ENCODE measurements around the gene DNAJC17. TPM values are rescaled to one million over a fixed set of nuclear protein-coding genes. Genes with fewer than 3 reads are reported as not detected.
A peak's percentile ranks its signal among the peaks of the same experiment; 100 is the strongest.

DNAJC17 gene
- total and polyA plus RNA-seq, 2 of the 13 experiments (the other 11 are each of a cell fraction or from before 2014, with no cell fraction given), result 22.2 to 26.5 TPM

DNA sequence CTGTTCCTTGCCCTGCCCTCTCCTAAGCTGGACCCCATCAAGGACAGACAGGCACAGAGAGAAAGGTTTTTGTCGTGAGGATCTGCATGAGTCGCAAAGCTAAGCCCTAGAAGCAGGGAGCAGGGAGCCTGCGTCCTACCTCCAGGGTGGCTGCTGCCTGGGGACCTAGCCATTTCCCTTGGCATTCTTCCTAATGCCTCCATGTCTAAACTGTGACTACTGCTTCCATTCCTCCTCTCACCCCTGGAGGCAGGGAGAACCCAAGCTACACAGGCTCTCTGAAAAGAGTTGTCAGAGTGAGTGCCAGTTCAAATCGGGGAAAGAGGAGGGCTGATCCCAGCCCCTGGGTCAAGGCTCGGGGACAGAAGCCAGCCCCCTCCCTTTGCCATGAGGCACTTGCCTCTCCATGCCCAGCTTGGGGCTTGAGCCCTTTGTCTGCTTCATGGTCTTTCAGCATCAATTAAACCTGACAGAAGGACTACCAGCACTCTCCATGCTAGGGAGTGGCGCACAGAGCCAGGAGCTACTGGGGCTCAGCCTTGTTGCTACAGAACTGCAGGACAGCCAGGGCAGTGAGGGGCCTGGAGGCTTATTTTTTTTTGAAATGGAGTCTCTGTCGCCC, 41.0 kb downstream of the DNAJC17 start:
- no peak overlapping the region for H2AFZ ChIP-seq (ENCODE audit: low read length)
- peaks cover 11% of the 10 kb centered on the region for H3K79me2 ChIP-seq (ENCODE audit: insufficient read depth, low read length)
- FAIRE-seq (no peak), DNase-seq (ENCODE audit: low spot score) (no peak), ATAC-seq (no peak)
- TF ChIP-seq ZFP1 (CRISPR knock-in tag; IDR thresholded peaks at IDR 0.05) (no peak), RFX5 (IDR thresholded peaks at IDR 0.05; ENCODE audit: low read depth, low read length) (no peak), SETDB1 (CRISPR knock-in tag; IDR thresholded peaks at IDR 0.05; ENCODE audit: borderline replicate concordance) (no peak)
- TF ChIP-seq, protein P1, sequence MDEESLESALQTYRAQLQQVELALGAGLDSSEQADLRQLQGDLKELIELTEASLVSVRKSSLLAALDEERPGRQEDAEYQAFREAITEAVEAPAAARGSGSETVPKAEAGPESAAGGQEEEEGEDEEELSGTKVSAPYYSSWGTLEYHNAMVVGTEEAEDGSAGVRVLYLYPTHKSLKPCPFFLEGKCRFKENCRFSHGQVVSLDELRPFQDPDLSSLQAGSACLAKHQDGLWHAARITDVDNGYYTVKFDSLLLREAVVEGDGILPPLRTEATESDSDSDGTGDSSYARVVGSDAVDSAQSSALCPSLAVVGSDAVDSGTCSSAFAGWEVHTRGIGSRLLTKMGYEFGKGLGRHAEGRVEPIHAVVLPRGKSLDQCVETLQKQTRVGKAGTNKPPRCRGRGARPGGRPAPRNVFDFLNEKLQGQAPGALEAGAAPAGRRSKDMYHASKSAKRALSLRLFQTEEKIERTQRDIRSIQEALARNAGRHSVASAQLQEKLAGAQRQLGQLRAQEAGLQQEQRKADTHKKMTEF (CRISPR knock-in tag; IDR thresholded peaks at IDR 0.05), result no peak
- no peaks in the 10 kb centered on the region for H3K9me3 ChIP-seq (ENCODE audit: low read length)
- intact Hi-C loops (cut with micrococcal nuclease; ENCODE audit: unreplicated experiment) (no loop called here), in situ Hi-C loops (cut with HindIII; ENCODE audit: extremely low pct_ligation_motif_present, low pct_unique_long_range_greater_than_20kb) (no loop called here)
- no peak overlapping the region for H3K9ac ChIP-seq (ENCODE audit: insufficient read depth, low read depth, low read length)
- CTCF ChIA-PET (ENCODE audit: low intra/inter-chr PET ratio, low total read pairs), result no interaction called here
- H3K36me3 ChIP-seq (replicated peaks in 1 of 2; ENCODE audit: control insufficient read depth in 1 of 2, insufficient read depth in 2 of 2, low read length in 2 of 2), result peaks cover 7 to 18% of the 10 kb centered on the region in 2 experiments; a peak in 4 of 5 replicates
- H3K27ac ChIP-seq (ENCODE audit: extremely low read length, insufficient read depth, low read length), result peak overlapping the region; percentile 100
- 96% methylated on average over 4 of the region's 7 CpGs for WGBS (ENCODE audit: low lambda C conversion rate)
- no peaks in the 10 kb centered on the region for H3K27me3 ChIP-seq (ENCODE audit: control insufficient read depth in 1 of 2, insufficient read depth in 2 of 2, low read length in 2 of 2)
- POLR2A ChIA-PET, result interaction anchor here (0.9 to 1.2 kb wide), 2 partner anchors 41 to 72 kb away, joined by 3 to 4 read pairs; partner anchors contain the start of genes DNAJC17 and ZFYVE19
- no TSS peak for BruUV-seq (replicated peaks)
- 0 out of 2 replicates have a peak overlapping the region, but pooled peaks have one; percentile 83 for H3K4me2 ChIP-seq (ENCODE audit: low read depth, low read length)
- peaks cover 32% of the 10 kb centered on the region for H3K4me1 ChIP-seq (ENCODE audit: insufficient read depth, low read length)
- H3K4me3 ChIP-seq (replicated peaks in 1 of 3; ENCODE audit: insufficient read depth in 1 of 3, low read depth in 2 of 3, low read length in 3 of 3), result no peak overlapping the region
- H4K20me1 ChIP-seq (ENCODE audit: insufficient read depth, low read length), result no peaks in the 10 kb centered on the region

DNA sequence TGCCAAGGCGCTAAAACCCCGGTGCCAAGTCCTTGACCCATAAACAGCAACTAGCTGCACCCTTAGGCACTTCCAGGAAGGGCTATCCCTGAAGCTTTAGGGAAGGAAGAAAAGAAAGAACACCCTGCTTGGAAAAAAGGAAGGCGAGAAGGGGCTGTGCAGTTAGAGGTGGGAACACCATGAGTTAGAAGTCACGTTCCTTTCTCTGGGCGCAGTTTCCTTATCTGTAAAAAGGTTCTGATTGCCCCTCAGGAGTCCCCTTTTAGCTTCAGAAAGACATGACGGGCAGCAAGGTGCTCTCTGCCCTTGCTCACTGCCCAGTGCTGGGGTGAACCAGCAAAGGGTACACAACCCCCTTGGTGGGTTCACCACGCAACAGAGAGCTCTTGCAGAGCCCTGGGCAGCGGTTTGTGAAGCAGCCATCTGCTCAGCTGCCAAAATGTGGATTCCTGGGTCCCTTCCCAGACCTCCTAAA, 42.6 kb downstream of the DNAJC17 start:
- Histone ChIP-seq H3K27ac (ENCODE audit: extremely low read length, insufficient read depth, low read length) (peak overlapping the region; percentile 100), H2AFZ (ENCODE audit: low read length) (no peak overlapping the region), H4K20me1 (ENCODE audit: insufficient read depth, low read length) (no peaks in the 10 kb centered on the region), H3K27me3 (ENCODE audit: control insufficient read depth in 1 of 2, insufficient read depth in 2 of 2, low read length in 2 of 2) (no peaks in the 10 kb centered on the region), H3K79me2 (ENCODE audit: insufficient read depth, low read length) (peaks cover 11% of the 10 kb centered on the region), H3K9ac (ENCODE audit: insufficient read depth, low read depth, low read length) (peak overlapping the region; percentile 89), H3K4me3 (replicated peaks in 1 of 3; ENCODE audit: insufficient read depth in 1 of 3, low read depth in 2 of 3, low read length in 3 of 3) (peak overlapping the region; percentile 74 to 81 (median 75)), H3K4me1 (ENCODE audit: insufficient read depth, low read length) (peaks cover 49% of the 10 kb centered on the region), H3K4me2 (ENCODE audit: low read depth, low read length) (peak overlapping the region; percentile 83), H3K36me3 (replicated peaks in 1 of 2; ENCODE audit: control insufficient read depth in 1 of 2, insufficient read depth in 2 of 2, low read length in 2 of 2) (peaks cover 3 to 16% of the 10 kb centered on the region in 2 experiments; a peak in 4 of 5 replicates), H3K9me3 (ENCODE audit: low read length) (no peaks in the 10 kb centered on the region)
- in situ Hi-C loops (cut with HindIII; ENCODE audit: extremely low pct_ligation_motif_present, low pct_unique_long_range_greater_than_20kb) (no loop called here), intact Hi-C loops (cut with micrococcal nuclease; ENCODE audit: unreplicated experiment) (loop anchor here (5.0 kb wide), 1 partner anchor 197 kb away; the partner anchor contains the start of genes CCDC32 and RPUSD2)
- CTCF ChIA-PET (ENCODE audit: low intra/inter-chr PET ratio, low total read pairs), result interaction anchor here (1.7 kb wide), 1 partner anchor 18 kb away, joined by 4 read pairs; no protein-coding TSS in a partner anchor
- FAIRE-seq (no peak), ATAC-seq (0 out of 3 replicates have a peak, but pooled peaks have one; percentile 1), DNase-seq (ENCODE audit: low spot score) (no peak)
- WGBS (ENCODE audit: low lambda C conversion rate), result 3% methylated on average over 8 of the region's 8 CpGs
- POLR2A ChIA-PET, result interaction anchor here (1.3 to 2.1 kb wide), 5 partner anchors 18 to 130 kb away, joined by 3 to 16 read pairs (median 6); partner anchors contain the start of genes RAD51 and VPS18
- no TSS peak for BruUV-seq (replicated peaks)
- TF ChIP-seq, protein P2, sequence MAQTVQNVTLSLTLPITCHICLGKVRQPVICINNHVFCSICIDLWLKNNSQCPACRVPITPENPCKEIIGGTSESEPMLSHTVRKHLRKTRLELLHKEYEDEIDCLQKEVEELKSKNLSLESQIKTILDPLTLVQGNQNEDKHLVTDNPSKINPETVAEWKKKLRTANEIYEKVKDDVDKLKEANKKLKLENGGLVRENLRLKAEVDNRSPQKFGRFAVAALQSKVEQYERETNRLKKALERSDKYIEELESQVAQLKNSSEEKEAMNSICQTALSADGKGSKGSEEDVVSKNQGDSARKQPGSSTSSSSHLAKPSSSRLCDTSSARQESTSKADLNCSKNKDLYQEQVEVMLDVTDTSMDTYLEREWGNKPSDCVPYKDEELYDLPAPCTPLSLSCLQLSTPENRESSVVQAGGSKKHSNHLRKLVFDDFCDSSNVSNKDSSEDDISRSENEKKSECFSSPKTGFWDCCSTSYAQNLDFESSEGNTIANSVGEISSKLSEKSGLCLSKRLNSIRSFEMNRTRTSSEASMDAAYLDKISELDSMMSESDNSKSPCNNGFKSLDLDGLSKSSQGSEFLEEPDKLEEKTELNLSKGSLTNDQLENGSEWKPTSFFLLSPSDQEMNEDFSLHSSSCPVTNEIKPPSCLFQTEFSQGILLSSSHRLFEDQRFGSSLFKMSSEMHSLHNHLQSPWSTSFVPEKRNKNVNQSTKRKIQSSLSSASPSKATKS (CRISPR knock-in tag; IDR thresholded peaks at IDR 0.05), result 0 out of 2 replicates have a peak, but pooled peaks have one; percentile 3
- TF ChIP-seq NR2F2 (IDR thresholded peaks at IDR 0.05; ENCODE audit: borderline replicate concordance, low read depth) (no peak), KMT2A (CRISPR knock-in tag; IDR thresholded peaks at IDR 0.05) (no peak), ZNF619 (CRISPR knock-in tag; IDR thresholded peaks at IDR 0.05) (no peak), RAD21 (CRISPR knock-in tag; IDR thresholded peaks at IDR 0.05) (no peak), ZNF746 (CRISPR knock-in tag; IDR thresholded peaks at IDR 0.05) (no peak), FIP1L1 (IDR thresholded peaks at IDR 0.05; ENCODE audit: borderline replicate concordance, insufficient read depth, low read depth, low read length) (no peak)
- TF ChIP-seq, protein P3, sequence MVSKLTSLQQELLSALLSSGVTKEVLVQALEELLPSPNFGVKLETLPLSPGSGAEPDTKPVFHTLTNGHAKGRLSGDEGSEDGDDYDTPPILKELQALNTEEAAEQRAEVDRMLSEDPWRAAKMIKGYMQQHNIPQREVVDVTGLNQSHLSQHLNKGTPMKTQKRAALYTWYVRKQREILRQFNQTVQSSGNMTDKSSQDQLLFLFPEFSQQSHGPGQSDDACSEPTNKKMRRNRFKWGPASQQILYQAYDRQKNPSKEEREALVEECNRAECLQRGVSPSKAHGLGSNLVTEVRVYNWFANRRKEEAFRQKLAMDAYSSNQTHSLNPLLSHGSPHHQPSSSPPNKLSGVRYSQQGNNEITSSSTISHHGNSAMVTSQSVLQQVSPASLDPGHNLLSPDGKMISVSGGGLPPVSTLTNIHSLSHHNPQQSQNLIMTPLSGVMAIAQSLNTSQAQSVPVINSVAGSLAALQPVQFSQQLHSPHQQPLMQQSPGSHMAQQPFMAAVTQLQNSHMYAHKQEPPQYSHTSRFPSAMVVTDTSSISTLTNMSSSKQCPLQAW (CRISPR knock-in tag; IDR thresholded peaks at IDR 0.05), result no peak

Data from HepG2 (cell line).